Neural progenitor cell (in vitro differentiated cells): ENCODE results near the gene KIF1B.

Experiments
- CTCF ChIP-seq: fragments of 200-600 bp; sonication (generic); IDR thresholded peaks from 2 replicates; pipeline ENCODE4 v1.5.1; 2017; ENCODE audit warnings: antibody characterized with exemption, mild to moderate bottlenecking
- EZH2 ChIP-seq: fragments of 200-600 bp; sonication (generic); IDR thresholded peaks from 2 replicates; pipeline ENCODE4 v1.6.1; 2017; ENCODE audit warnings: antibody characterized with exemption, mild to moderate bottlenecking, moderate library complexity
- EZH2phosphoT487 ChIP-seq: fragments of 200-600 bp; sonication (generic); IDR thresholded peaks from 2 replicates; pipeline ENCODE4 v1.6.1; 2017; ENCODE audit warnings: antibody characterized with exemption

- no peak for TF ChIP-seq EZH2
- no peak for TF ChIP-seq CTCF
- no peak for TF ChIP-seq EZH2phosphoT487
Measured at GRCh38 chr1:10338611-10339010, 128.2 kb downstream of the KIF1B start.
